IPS-18c (cell line): ENCODE data around the gene DUSP22.

Experiments
- H3K4me3 ChIP-seq: 2 replicates; pipeline ENCODE4 v1.7.0; 2013; ENCODE audit warnings: low read depth, mild to moderate bottlenecking, low read length, moderate library complexity; ENCODE audit not compliant: insufficient read depth
- H3K9me3 ChIP-seq: one replicate; pipeline ENCODE4 v1.6.1; 2013; ENCODE audit warnings: mild to moderate bottlenecking, low read length, moderate library complexity; ENCODE audit not compliant: control insufficient read depth, insufficient read depth

DUSP22 gene

DNA sequence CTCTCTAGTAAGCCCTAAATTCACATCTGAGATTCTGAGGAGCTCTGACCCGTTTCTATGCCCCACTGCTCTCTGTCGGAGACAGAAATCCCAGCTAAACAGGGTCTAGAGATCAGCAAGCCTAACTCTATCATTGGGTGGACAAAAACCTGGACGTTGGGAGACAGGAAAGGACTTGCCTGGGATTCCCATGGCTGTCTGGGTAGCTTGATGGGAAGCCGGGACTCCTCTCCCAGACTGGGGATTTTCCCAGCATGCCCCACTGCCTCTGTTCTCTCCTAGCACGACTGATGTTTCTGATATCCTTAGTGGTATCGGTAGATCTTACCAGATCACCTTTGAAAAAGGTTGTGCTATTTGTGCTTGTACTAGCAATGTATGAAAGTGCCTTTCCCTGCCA is 22.9 kb downstream of the DUSP22 start:
- no peaks in the 10 kb centered on the region for H3K9me3 ChIP-seq
- H3K4me3 ChIP-seq, result no peak overlapping the region

DNA sequence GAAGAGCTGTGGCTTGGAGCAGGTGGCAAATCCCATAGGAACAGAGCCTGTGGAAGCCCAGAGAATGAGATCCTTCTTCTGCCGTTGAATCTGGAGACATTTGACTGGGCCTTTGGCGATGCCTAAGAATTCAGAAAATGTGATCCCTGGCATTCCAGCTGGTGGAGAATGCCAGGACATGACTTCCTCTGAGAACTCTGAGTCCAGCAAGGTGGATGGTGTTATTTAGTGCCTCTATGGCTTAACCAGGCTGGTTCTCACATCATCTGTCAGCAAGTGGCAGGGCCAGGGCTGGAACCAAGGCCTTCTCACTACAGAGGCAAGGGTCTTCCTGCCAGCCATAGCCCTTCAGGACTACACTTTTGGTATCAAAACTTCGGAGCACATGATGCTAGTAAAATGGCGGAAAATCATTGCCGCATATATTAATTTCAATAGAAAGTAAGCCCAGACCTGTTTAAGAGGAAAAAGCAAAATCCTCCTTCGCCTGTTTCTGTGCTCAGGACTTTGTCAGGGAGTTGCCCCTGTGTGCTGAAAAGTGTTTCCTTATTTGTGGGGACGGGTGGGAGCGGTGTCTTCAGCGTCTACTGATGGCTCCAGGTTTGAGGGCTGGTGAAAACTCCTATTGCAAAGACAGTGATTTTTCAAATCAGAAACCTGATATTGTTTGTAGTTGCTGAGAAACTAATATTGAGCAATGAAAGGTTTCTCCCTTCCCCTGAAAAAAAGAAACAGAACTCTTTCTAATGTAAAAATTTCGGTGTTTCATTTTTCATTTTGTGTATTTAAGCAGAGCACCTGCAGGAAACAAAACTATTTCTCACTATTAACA is 23.9 kb downstream of the DUSP22 start:
- Histone ChIP-seq H3K4me3 (no peak overlapping the region), H3K9me3 (no peaks in the 10 kb centered on the region)

DNA sequence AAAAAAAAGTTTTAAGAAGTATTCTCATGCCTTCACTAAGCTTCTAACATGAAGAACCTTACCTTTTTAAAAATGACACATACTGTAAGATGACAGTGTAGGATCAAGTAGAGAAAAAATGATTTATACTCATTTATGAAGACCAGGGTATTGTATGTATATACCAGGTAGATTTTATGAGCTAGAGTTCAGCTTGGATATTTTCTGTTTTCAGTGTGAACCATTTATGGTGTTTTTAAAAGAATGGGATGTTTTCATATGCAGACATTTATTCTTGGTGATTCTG is 24.4 kb downstream of the DUSP22 start:
- no peaks in the 10 kb centered on the region for H3K9me3 ChIP-seq
- no peak overlapping the region for H3K4me3 ChIP-seq

DNA sequence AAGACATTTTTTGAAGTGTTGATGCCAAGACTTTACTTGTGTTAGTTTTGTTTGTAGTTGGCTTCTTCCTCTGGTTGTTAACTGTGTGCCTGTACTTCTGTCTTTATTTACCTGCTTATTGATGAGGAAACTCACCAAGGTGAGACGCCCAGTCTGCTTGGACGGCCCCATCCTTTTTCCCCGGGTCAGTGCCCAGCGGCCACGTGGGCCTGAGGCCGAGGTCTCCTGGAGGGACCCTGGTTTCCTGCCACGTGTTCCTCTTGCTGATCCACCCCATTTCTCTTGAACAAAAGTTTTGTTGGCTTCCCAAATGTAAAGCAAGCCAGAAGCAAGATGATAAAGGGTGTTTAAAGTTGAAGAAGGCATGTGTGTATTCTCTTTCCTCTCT is 24.8 kb downstream of the DUSP22 start:
- H3K4me3 ChIP-seq, result no peak overlapping the region
- no peaks in the 10 kb centered on the region for H3K9me3 ChIP-seq

DNA sequence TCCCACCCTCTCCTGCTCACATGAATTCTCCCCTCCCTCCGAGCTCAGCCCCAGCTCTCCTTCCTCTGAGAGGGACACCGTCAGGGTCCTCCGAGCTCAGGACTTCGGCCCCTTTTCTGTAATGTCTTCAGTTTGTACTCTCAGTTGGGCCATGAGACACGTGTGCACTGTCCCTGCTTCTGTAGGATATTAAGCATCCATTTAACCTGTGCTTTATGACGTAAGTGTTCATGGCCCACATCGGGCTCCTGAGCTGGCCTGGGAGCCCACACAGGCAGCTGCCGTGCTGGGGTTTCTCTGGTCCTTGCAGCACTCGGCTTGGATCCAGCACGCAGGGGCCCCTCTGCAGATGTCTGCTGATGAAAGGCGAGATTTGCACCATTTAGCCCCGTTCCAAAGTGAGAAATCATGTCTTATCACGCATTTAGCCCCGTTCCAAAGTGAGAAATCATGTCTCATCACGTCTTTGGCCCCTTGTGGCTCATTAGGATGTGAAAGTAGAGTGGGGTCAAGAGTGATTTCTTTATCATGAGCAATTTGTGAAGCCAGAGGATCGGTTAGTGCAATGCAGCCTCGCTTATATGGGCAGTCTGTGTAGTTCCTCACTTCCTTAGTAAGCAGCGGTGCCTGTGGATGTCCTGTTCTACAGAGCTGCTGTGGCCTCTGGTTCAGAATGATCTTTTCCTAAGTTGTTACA is 25.3 kb downstream of the DUSP22 start:
- Histone ChIP-seq H3K4me3 (no peak overlapping the region), H3K9me3 (no peaks in the 10 kb centered on the region)

DNA sequence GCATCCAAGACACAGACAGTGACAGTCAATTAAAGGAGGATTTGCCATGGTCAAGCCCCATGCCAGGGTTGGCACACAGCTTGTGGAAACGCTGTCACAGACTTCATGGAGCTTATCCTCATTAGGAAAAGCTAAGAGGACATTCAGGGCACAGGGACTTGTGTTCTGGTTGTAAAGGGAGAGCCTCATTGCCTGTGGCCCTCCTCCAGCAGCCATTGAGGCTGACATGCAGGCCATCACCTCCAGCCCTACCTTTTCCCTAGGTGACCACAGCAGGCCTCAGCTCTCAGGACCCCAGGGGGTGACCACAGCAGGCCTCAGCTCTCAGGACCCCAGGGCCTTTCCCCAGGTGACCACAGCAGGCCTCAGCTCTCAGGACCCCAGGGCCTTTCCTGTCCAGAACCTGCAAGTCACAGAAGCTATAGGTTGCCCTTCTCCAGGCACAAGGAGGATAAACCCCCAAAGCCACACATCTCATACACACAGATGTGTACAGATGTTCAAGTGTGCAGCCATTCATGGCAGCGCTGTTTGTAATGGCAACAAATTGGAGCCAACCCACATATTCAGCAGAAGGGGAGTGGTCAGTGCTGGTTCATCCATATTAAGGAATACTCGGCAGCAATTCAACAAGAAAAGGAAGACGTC is 26.1 kb downstream of the DUSP22 start:
- Histone ChIP-seq H3K4me3 (no peak overlapping the region), H3K9me3 (no peaks in the 10 kb centered on the region)

DNA sequence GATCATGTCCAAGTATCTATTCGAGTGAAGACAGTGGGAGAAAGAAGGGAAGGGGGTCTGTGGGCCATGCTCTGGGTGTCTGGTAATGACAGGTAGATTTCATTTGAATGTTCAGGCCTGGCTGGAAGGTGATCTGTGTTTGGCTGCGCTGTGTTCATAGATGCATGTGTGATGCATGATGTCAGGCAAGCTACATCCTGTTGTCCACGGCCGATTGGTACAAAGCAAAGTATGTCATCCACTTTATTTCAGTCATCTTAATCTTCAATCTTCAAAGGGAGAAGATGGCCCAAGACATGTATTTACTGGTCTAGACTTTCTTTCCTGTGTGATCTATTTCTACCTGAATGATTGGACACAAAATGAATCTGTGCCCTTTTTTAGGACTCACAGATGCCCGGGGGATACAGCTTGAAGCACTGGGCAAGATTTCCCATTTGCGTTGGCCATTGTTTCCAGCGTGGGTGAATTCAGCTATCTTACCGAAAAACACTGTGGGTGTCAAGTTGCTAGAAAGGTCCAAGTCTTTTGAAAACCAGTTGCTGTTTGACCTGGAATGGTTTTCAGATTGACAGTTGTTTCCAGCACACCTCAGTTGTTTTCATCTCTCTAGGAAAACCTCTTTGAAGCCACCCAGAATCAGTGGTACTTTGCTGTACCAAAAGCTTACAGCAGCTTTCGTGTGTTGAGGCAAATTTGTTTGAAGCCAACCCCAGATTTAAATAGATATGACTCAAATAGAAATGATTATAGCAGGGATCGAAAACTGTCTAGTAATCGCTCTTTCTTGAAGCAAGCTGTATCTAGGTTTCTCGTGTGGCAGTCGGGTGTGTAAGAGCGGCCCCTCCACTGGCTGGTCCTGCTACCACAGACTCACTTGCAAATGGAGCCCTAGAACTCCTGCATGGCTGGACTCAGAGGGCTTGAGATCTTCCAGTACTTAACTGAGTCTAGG is 27.2 kb downstream of the DUSP22 start:
- Histone ChIP-seq H3K4me3 (no peak overlapping the region), H3K9me3 (no peaks in the 10 kb centered on the region)

DNA sequence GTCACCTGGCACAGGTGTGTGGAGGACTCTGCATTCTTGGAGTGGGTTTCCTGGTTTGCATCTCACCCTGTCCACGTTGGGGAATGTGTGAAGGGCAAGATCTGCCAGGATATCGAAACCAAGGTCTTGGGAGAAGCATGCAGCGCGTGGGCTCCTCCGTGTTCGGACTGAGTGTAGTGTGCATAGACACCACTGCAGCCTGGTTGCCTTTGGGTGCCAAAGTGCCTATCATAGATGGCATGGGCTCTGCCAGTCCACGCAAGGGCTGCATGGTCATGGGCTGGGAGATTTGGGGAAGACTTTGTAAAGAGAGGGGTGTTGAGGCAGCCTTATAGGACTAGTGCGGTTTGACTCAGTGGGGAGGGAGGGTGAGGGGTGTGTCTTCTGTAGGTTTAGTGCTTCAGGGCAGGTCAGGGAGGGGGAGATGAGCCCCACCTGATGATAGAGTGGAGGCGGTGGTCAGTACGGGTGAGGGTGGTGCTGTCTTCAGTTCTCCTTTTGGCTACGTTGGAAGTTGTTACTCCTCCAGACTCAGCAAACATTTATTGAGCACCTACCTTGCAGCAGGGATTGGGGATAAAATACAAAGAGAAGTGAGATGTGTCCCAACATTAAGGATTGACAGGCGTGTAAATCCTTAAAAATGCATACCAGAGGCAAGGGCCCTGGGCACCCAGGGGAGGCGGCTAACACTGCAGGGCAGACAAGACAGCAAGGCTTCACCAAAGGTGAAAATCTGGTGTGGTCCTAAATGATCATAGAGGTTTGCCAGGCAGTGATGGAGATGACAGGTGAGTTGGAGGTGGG is 28.3 kb downstream of the DUSP22 start:
- Histone ChIP-seq H3K9me3 (no peaks in the 10 kb centered on the region), H3K4me3 (no peak overlapping the region)

DNA sequence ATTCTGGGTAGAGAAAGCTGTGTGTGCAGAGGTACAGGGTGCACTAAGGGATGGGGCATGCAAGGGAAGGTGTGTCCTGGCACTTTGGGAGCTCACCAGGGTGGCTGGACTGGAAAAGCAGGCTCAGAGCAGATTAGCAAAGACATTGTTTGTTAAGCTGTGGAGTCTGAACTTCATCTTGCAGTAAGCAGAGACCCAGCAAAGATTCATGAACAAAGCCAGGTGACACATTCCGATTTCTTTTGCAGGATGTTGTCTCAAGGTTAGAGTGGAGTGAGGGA is 28.8 kb downstream of the DUSP22 start:
- Histone ChIP-seq H3K4me3 (no peak overlapping the region), H3K9me3 (no peaks in the 10 kb centered on the region)

DNA sequence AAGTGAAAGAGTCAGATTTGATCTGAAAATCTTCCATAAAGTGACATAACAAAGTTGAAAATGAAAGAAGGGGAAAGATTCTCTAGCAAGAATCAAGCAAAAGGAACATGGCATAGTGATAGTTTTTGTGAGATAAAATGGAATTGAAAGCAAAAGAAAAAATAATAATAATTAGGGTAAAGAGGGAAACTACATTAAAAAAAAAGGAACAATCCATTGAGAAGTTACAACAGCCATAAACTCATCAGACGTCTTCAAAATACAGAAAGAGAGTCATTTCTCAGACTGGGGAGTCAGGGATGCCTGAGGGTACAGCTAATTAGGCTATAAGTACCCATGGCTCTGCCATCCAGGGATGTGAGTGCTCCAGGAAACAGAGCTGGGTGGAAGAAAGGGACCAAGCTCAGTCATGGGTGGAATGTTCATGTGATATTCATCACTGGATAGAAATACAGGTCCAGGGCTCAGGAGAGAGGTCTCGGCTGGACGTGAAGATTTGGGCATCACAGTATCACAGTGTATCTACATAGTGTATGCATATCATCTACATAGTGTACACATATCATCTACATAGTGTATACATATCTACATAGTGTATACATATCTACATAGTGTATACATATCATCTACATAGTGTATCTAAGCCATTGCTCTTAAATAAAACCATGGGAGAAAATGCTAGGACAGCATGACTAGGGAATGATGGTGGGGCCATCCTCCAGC is 29.4 kb downstream of the DUSP22 start:
- Histone ChIP-seq H3K9me3 (no peaks in the 10 kb centered on the region), H3K4me3 (no peak overlapping the region)

DNA sequence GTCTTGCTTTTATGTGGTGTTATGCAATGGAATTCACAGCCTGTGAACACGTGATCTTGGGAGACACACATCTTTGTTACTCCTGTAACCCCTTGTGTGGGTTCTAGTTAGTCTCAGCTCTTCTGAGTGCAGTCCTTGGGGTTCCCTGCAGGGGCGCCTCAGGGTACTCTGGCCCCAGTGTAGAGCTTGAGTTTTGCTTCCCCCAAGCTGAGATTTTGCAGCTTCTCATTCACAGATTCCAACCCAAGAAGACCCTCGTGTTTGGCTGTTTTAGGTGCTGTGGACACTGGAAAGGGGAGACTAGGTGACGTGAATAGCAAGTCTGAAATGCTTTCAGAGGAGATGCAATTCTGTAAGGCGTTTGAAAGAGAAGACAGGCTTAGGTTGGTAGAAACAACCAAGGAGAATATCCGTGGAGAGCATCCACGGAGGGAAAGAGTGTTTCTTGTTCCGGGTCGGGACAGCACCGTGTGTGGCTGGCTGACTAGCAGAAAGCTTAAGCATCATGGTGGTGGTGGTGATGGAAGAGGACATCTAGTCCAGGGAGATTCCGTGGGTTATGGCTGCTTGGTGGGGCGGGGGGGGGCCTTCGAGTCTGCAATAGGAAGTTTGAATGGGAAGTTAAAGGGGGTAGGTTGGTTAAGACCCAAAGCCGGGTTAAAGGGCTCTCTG is 30.1 kb downstream of the DUSP22 start:
- H3K4me3 ChIP-seq, result no peak overlapping the region
- H3K9me3 ChIP-seq, result no peaks in the 10 kb centered on the region

DNA sequence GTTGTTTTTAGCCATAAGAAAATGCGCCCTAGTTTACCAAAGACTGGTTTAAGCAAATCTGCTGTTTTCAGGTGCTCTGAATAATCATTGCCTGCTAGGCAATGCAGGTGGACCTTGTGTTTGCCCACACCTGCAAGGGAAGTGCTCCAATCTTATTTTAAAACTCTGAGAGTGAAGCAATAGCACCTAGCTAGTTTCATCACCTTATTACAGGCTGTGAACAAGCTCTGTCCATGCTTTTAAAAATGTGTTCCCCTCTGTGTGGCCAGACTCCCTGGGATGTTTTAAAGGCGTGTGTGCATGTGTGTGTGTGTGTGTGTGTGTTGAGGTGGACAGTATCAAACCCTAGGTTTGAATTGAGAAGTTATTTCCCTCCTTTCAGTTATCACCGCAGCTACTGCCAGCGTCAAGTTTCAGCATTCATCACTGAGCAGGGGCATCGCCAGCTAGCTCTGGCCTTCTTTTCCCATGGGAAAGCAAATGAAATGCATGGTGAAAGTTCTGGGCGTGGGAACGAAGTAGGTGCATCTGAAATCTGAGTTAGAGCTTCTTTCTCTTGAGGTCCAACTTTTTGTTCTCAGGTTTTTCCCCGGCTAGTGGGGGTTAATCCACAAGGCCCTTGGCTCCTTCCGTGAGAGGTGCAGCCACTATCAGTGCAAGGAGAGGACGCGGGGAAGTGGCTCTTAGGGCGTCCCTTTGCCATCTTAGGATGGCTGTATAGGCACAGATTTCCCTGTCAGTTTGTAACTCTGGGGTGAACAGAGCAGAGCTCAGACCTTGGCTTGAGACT is 30.8 kb downstream of the DUSP22 start:
- Histone ChIP-seq H3K9me3 (no peaks in the 10 kb centered on the region), H3K4me3 (no peak overlapping the region)

DNA sequence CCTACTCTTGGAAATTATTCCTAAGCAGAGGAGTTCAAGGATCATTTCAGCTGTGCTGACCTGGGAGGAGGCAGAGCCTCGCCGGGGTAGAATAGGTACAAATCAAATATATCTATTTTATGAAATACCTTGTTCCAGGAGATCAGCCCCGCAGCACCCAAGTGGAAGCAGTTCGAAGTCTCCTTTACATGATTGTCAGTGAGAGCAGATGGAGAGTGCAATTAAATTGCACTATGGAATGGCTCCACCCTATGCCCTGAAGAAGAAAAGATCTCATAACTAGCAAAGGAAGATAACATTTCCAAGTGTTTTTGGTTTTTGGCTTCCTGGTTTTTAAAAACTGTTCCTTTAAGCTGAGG is 31.4 kb downstream of the DUSP22 start:
- no peaks in the 10 kb centered on the region for H3K9me3 ChIP-seq
- H3K4me3 ChIP-seq, result no peak overlapping the region

DNA sequence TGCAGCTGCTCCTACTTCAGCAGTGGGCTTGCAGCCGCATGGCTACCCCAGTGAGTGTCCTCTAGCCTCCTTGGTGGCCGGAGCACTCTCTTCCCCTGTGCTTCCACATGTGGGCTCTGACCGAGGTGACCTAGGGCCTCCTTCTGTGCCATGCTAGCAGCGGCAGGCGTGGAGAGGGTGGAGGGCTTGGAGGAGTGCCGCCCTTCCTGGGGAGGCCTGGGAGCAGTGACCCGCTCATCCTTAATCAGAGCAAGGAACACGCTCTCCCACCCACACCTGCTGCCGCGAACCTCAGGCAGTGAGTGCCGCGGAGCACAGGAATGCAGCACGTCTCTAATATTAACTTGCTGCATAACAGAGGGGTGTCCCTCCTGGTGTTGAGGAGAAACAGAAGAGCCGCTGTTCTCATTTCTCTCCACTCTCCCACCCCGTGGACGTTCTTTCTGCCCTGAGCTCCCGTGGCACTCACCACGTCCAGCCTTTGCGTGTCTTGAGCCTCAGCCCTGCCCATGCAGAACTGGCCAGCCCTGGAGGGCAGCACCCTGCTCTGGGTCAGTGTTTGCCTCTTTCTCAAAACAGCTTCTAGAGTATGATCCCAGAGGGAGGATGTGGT is 31.9 kb downstream of the DUSP22 start:
- Histone ChIP-seq H3K4me3 (no peak overlapping the region), H3K9me3 (no peaks in the 10 kb centered on the region)

DNA sequence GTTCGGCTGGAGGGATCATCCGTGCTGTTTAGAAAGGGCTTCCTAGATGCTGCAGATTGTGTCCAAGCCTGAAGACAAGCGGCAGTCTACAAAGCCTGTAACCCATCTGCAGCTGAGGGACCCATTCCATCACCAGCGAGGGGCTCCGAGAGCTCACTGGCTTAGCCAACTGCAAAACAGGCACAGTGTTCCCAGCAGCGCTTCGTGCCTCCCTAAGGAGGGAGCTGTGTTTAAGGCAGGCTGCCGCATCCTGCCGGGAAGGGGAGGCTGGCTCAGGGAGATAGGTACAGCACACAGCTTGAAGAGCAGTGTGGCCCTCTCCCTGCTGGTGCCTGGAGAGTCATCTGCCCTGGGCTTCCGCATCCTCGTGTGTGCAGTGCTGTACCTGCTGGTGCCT is 32.4 kb downstream of the DUSP22 start:
- Histone ChIP-seq H3K9me3 (no peaks in the 10 kb centered on the region), H3K4me3 (no peak overlapping the region)
